ENCODE measurements around the gene IGSF9B.

Gene IGSF9B

GRCh38 chr11:133889188-133889587 is 67.6 kb downstream of the IGSF9B start:
- Histone ChIP-seq H3K4me3 (ENCODE audit: insufficient read depth, low read length, poor library complexity, severe bottlenecking) (no peak overlapping the region), H3K4me2 (ENCODE audit: low read depth, low read length, poor library complexity, severe bottlenecking) (no peak overlapping the region), H3K27ac (ENCODE audit: low read depth, low read length) (no peak overlapping the region), H3K9ac (ENCODE audit: low read length) (no peak overlapping the region), H4K20me1 (ENCODE audit: low read depth, low read length) (no peaks in the 10 kb centered on the region), H3F3A (ENCODE audit: insufficient read depth) (no peaks in the 10 kb centered on the region), H2AFZ (ENCODE audit: low read depth, low read length, severe bottlenecking) (no peak overlapping the region), H3K79me2 (ENCODE audit: insufficient read depth, low read length) (no peaks in the 10 kb centered on the region), H3K27me3 (ENCODE audit: low read length) (no peaks in the 10 kb centered on the region), H3K36me3 (ENCODE audit: low read length) (no peaks in the 10 kb centered on the region), H3K9me3 (ENCODE audit: insufficient read depth, low read length) (no peaks in the 10 kb centered on the region), H3K9me2 (replicated peaks; ENCODE audit: insufficient read depth, low read length) (no peaks in the 10 kb centered on the region)
- TF ChIP-seq EZH2phosphoT487 (conservative IDR thresholded peaks at IDR 0.05; ENCODE audit: low read length) (no peak), CTCF (IDR thresholded peaks at IDR 0.05; ENCODE audit: insufficient read depth, low read length, poor library complexity, severe bottlenecking) (no peak)

GRCh38 chr11:133887692-133888332 is 69.0 kb downstream of the IGSF9B start:
- H3K4me3 ChIP-seq (ENCODE audit: insufficient read depth, low read length, poor library complexity, severe bottlenecking) = no peak overlapping the region
- H2AFZ ChIP-seq (ENCODE audit: low read depth, low read length, severe bottlenecking) = no peak overlapping the region
- TF ChIP-seq EZH2phosphoT487 (conservative IDR thresholded peaks at IDR 0.05; ENCODE audit: low read length) (no peak), CTCF (IDR thresholded peaks at IDR 0.05; ENCODE audit: insufficient read depth, low read length, poor library complexity, severe bottlenecking) (no peak)
- H3K4me2 ChIP-seq (ENCODE audit: low read depth, low read length, poor library complexity, severe bottlenecking) = no peak overlapping the region
- H3K27ac ChIP-seq (ENCODE audit: low read depth, low read length) = no peak overlapping the region
- no peaks in the 10 kb centered on the region for H3K9me2 ChIP-seq (replicated peaks; ENCODE audit: insufficient read depth, low read length)
- H3K9me3 ChIP-seq (ENCODE audit: insufficient read depth, low read length) = no peaks in the 10 kb centered on the region
- no peaks in the 10 kb centered on the region for H3K27me3 ChIP-seq (ENCODE audit: low read length)
- no peak overlapping the region for H3K9ac ChIP-seq (ENCODE audit: low read length)
- no peaks in the 10 kb centered on the region for H3K79me2 ChIP-seq (ENCODE audit: insufficient read depth, low read length)
- H3F3A ChIP-seq (ENCODE audit: insufficient read depth) = no peaks in the 10 kb centered on the region
- H4K20me1 ChIP-seq (ENCODE audit: low read depth, low read length) = no peaks in the 10 kb centered on the region
- no peaks in the 10 kb centered on the region for H3K36me3 ChIP-seq (ENCODE audit: low read length)

- Histone ChIP-seq H3K9me2 (replicated peaks; ENCODE audit: insufficient read depth, low read length) (no peaks in the 10 kb centered on the region), H3K27ac (ENCODE audit: low read depth, low read length) (no peak overlapping the region), H3K4me3 (ENCODE audit: insufficient read depth, low read length, poor library complexity, severe bottlenecking) (no peak overlapping the region), H2AFZ (ENCODE audit: low read depth, low read length, severe bottlenecking) (no peak overlapping the region), H3K79me2 (ENCODE audit: insufficient read depth, low read length) (no peaks in the 10 kb centered on the region), H4K20me1 (ENCODE audit: low read depth, low read length) (no peaks in the 10 kb centered on the region), H3K27me3 (ENCODE audit: low read length) (no peaks in the 10 kb centered on the region), H3K9me3 (ENCODE audit: insufficient read depth, low read length) (no peaks in the 10 kb centered on the region), H3K36me3 (ENCODE audit: low read length) (no peaks in the 10 kb centered on the region), H3K9ac (ENCODE audit: low read length) (no peak overlapping the region), H3F3A (ENCODE audit: insufficient read depth) (no peaks in the 10 kb centered on the region), H3K4me2 (ENCODE audit: low read depth, low read length, poor library complexity, severe bottlenecking) (no peak overlapping the region)
- TF ChIP-seq CTCF (IDR thresholded peaks at IDR 0.05; ENCODE audit: insufficient read depth, low read length, poor library complexity, severe bottlenecking) = no peak
- no peak for TF ChIP-seq EZH2phosphoT487 (conservative IDR thresholded peaks at IDR 0.05; ENCODE audit: low read length)
These were observed 70.7 kb downstream of the IGSF9B start for GRCh38 chr11:133886029-133886428.
